Stomach (tissue), 4 donors: ENCODE results near the gene SLAIN2.

Experiments used
- CTCF ChIP-seq, 7 experiments: fragments of 450-650 bp in 4 of 7; fragments of 200-600 bp in 3 of 7; sonication (generic) in 3 of 7; IDR thresholded peaks; one replicate each; pipeline ENCODE4 v1.5.1; 2016 to 2019; ENCODE audit warnings: antibody characterized with exemption in 7 of 7, control low read depth in 2 of 7, mild to moderate bottlenecking in 1 of 7
- POLR2A ChIP-seq, 4 donors: fragments of 450-650 bp; IDR thresholded peaks; one replicate each; pipeline ENCODE4 v1.6.1; 2016; ENCODE audit warnings: antibody characterized with exemption in 4 of 4, control low read depth in 2 of 4, mild to moderate bottlenecking in 1 of 4, moderate library complexity in 1 of 4

DNA sequence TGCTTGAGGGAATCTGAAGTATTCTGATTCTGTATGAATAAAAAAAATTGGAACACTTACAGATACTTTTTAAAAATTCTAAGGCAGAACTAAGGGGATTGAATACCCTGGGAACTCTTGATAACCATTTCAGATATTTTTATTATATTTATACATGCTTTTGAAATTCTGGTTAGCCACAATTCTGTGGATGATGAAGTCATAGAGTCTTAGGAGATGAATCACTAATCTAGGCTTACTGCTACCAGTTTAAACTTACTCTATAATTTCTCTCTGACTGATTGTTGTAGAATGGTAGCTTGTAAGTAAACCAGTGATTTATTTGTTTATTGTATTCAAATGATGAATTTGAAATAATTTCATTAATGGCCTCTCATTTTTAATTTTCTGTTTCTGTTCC lies 11.4 kb upstream of the SLAIN2 start:
- TF ChIP-seq CTCF (IDR thresholded peaks at IDR 0.05) (no peak), POLR2A (IDR thresholded peaks at IDR 0.05) (no peak)
